Measurements from ENCODE around the gene CAMTA1. TPM values are rescaled to one million over a fixed set of nuclear protein-coding genes. Genes with fewer than 3 reads are reported as not detected.
A peak's percentile ranks its signal among the peaks of the same experiment; 100 is the strongest.

The CAMTA1 gene
- total and polyA plus RNA-seq, 4 donors: 48.1 to 140 (median 52.3) TPM

DNA sequence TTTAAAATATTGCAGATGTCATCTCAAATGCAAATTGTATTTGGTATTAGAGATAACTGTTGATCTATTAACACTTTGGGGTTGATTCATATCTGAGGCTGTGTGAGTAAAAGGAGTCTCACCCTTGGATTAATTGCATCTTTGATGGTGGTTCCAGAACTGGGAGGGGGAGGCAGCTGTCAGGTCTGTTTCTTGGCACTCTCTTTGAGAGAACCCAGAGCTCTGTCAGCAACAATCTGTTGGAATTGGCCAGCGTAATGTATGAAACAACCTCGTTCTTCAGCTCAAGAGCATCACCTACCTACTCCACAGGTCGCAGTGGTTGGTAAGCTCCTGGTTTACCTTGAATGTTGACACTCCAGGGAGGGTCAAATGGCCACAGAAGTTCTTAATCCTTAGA lies 424.1 kb downstream of the CAMTA1 start:
- WGBS, 2 donors: 44 to 70% methylated on average over 3 of the region's 3 CpGs
- Histone ChIP-seq H3K9me3 (ENCODE audit: control insufficient read depth in 4 of 4, insufficient read depth in 3 of 4, low read length in 3 of 4) (no peaks in the 10 kb centered on the region), H3K27ac (ENCODE audit: low read depth in 1 of 2, low read length in 1 of 2) (no peak overlapping the region), H3K4me3 (no peak overlapping the region), H3K36me3 (ENCODE audit: control insufficient read depth in 4 of 4, insufficient read depth in 4 of 4, low read length in 4 of 4) (no peaks in the 10 kb centered on the region), H3K27me3 (ENCODE audit: control insufficient read depth in 3 of 3, insufficient read depth in 3 of 3, low read length in 2 of 3) (peaks cover 0 to 20% (median 0%) of the 10 kb centered on the region in 3 donors), H3K9ac (ENCODE audit: insufficient read depth in 1 of 2, low read length in 2 of 2) (no peak overlapping the region), H3K4me1 (ENCODE audit: control insufficient read depth in 5 of 5, insufficient read depth in 5 of 5, low read length in 5 of 5) (no peaks in the 10 kb centered on the region)
- ATAC-seq (ENCODE audit: insufficient read depth, low FRiP score) (no peak), DNase-seq (no peak)
- TF ChIP-seq, protein P1, sequence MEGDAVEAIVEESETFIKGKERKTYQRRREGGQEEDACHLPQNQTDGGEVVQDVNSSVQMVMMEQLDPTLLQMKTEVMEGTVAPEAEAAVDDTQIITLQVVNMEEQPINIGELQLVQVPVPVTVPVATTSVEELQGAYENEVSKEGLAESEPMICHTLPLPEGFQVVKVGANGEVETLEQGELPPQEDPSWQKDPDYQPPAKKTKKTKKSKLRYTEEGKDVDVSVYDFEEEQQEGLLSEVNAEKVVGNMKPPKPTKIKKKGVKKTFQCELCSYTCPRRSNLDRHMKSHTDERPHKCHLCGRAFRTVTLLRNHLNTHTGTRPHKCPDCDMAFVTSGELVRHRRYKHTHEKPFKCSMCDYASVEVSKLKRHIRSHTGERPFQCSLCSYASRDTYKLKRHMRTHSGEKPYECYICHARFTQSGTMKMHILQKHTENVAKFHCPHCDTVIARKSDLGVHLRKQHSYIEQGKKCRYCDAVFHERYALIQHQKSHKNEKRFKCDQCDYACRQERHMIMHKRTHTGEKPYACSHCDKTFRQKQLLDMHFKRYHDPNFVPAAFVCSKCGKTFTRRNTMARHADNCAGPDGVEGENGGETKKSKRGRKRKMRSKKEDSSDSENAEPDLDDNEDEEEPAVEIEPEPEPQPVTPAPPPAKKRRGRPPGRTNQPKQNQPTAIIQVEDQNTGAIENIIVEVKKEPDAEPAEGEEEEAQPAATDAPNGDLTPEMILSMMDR (IDR thresholded peaks at IDR 0.05; ENCODE audit: control extremely low read depth, extremely low read depth): no peak

DNA sequence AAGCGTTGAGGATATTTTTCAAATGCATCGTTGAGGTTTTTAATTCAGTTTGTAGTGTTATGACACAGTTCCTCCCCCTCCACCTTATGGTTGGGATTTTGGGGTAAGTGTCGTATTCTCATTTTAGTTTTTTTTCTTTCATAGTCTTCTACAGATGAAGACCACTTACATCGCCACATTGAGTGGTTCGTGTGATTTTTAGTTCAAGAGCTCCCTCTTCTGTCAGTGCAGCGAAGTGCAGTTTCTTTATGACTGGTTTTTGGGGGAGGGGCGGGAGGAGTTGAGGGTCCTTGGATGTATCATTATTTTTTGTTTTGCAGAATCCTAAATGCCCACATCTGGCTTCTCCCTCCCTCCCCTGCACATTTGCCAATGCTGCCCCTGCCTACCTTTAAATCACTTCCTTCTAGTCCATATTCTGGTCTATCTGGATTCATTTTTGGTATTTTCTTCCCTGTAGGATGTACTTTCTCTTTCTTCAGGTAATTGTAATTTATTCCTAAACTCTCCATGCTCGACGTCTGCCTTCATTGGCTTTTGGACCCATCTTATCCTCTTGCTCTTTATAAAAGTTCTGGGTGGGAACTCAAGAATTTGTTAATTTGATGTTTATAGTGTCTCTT lies 433.1 kb downstream of the CAMTA1 start:
- no peak overlapping the region for H3K4me3 ChIP-seq
- ATAC-seq (ENCODE audit: insufficient read depth, low FRiP score) (no peak), DNase-seq (peak in 2 of 3 donors; percentile 38 to 57)
- H3K4me1 ChIP-seq (ENCODE audit: control insufficient read depth in 5 of 5, insufficient read depth in 5 of 5, low read length in 5 of 5): no peaks in the 10 kb centered on the region
- WGBS, 2 donors: 26% methylated on average over 9 of the region's 9 CpGs
- TF ChIP-seq, protein P1 (IDR thresholded peaks at IDR 0.05; ENCODE audit: control extremely low read depth, extremely low read depth): peak; percentile 21
- H3K27me3 ChIP-seq (ENCODE audit: control insufficient read depth in 3 of 3, insufficient read depth in 3 of 3, low read length in 2 of 3): peaks cover 0 to 3% (median 3%) of the 10 kb centered on the region in 3 donors
- H3K27ac ChIP-seq (ENCODE audit: low read depth in 1 of 2, low read length in 1 of 2): no peak overlapping the region
- no peak overlapping the region for H3K9ac ChIP-seq (ENCODE audit: insufficient read depth in 1 of 2, low read length in 2 of 2)
- H3K9me3 ChIP-seq (ENCODE audit: control insufficient read depth in 4 of 4, insufficient read depth in 3 of 4, low read length in 3 of 4): peaks cover 0 to 5% (median 0%) of the 10 kb centered on the region in 4 donors
- no peaks in the 10 kb centered on the region for H3K36me3 ChIP-seq (ENCODE audit: control insufficient read depth in 4 of 4, insufficient read depth in 4 of 4, low read length in 4 of 4)

DNA sequence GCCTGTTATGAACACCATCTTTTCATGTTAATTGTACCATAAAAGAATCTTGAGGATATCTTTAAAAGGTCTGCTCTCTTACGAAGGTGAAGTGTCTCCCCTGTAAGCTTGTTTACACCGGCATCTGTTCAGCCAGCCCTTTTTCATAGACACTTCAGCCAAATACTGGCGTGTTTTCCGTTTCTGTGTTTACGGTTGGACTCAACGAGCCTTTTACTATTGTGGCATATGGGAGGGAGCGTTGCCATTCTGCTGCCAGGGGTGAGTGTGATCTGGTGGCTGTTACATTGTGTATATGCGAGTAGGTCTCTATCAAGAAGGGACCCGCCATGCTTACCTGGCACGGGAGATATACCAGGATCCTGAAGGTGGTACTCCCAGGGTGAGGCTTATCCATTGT lies 433.8 kb downstream of the CAMTA1 start:
- DNase-seq (no peak), ATAC-seq (ENCODE audit: insufficient read depth, low FRiP score) (no peak)
- no peak overlapping the region for H3K4me3 ChIP-seq
- H3K9ac ChIP-seq (ENCODE audit: insufficient read depth in 1 of 2, low read length in 2 of 2): no peak overlapping the region
- no peak overlapping the region for H3K27ac ChIP-seq (ENCODE audit: low read depth in 1 of 2, low read length in 1 of 2)
- H3K36me3 ChIP-seq (ENCODE audit: control insufficient read depth in 4 of 4, insufficient read depth in 4 of 4, low read length in 4 of 4): no peaks in the 10 kb centered on the region
- no peaks in the 10 kb centered on the region for H3K4me1 ChIP-seq (ENCODE audit: control insufficient read depth in 5 of 5, insufficient read depth in 5 of 5, low read length in 5 of 5)
- WGBS, 2 donors: 71 to 82% methylated on average over 10 of the region's 10 CpGs
- TF ChIP-seq, protein P1 (IDR thresholded peaks at IDR 0.05; ENCODE audit: control extremely low read depth, extremely low read depth): no peak
- H3K9me3 ChIP-seq (ENCODE audit: control insufficient read depth in 4 of 4, insufficient read depth in 3 of 4, low read length in 3 of 4): peaks cover 0 to 5% (median 0%) of the 10 kb centered on the region in 4 donors
- peaks cover 0 to 6% (median 3%) of the 10 kb centered on the region in 3 donors for H3K27me3 ChIP-seq (ENCODE audit: control insufficient read depth in 3 of 3, insufficient read depth in 3 of 3, low read length in 2 of 3)

DNA sequence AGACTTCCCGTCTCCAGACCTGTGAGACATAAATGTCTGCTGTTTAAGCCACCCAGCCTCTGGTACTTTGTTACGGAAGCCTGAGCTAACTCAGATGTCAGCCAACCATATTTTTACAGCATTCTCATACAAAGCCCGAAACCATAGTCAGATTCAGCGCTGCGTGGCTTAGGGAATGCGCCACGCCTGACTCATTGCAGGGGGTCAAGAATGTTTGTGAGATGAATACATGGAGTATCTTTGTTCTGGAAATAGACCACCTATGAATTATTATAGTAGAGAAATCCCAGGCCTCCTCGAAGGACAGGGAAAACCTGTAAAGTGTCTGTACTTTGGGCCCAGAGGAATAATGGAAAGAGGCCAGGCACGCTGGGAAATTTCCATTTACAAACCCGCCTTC lies 434.8 kb downstream of the CAMTA1 start:
- Histone ChIP-seq H3K36me3 (ENCODE audit: control insufficient read depth in 4 of 4, insufficient read depth in 4 of 4, low read length in 4 of 4) (no peaks in the 10 kb centered on the region), H3K9me3 (ENCODE audit: control insufficient read depth in 4 of 4, insufficient read depth in 3 of 4, low read length in 3 of 4) (peaks cover 0 to 5% (median 0%) of the 10 kb centered on the region in 4 donors), H3K27me3 (ENCODE audit: control insufficient read depth in 3 of 3, insufficient read depth in 3 of 3, low read length in 2 of 3) (peaks cover 0 to 6% (median 3%) of the 10 kb centered on the region in 3 donors), H3K9ac (ENCODE audit: insufficient read depth in 1 of 2, low read length in 2 of 2) (no peak overlapping the region), H3K4me1 (ENCODE audit: control insufficient read depth in 5 of 5, insufficient read depth in 5 of 5, low read length in 5 of 5) (no peaks in the 10 kb centered on the region), H3K27ac (ENCODE audit: low read depth in 1 of 2, low read length in 1 of 2) (no peak overlapping the region), H3K4me3 (no peak overlapping the region)
- TF ChIP-seq, protein P1 (IDR thresholded peaks at IDR 0.05; ENCODE audit: control extremely low read depth, extremely low read depth): no peak
- DNase-seq (no peak), ATAC-seq (ENCODE audit: insufficient read depth, low FRiP score) (no peak)
- WGBS, 2 donors: 92 to 93% methylated on average over 10 of the region's 10 CpGs

Data from lung (tissue), 12 donors.